Stimulated activated CD4-positive, alpha-beta T cell treated with anti-CD3 and anti-CD28 coated beads, Interleukin-1b, Interleukin-23, amount 100 ng/mL, for 24 hours (primary cell): ENCODE data around the gene TPK1.
"Not testable (repeated sequence)": the region's sequence is repeated elsewhere in the genome, so short reads cannot be mapped to it uniquely, and the experiment has no call there.

Experiments used
- DNase-seq, 4 experiments: peaks; one replicate each; pipeline ENCODE4 v3.0.0-alpha.2; 2020; ENCODE audit warnings: low read depth in 4 of 4, low spot score in 1 of 4

Gene TPK1

GRCh38 chr7:144780071-144780608 is 55.7 kb downstream of the TPK1 start:
- DNase-seq = no peak

- DNase-seq = not testable (repeated sequence)
Measured at GRCh38 chr7:144777889-144778288, 58.0 kb downstream of the TPK1 start.

- no peak for DNase-seq
Measured at GRCh38 chr7:144777005-144777839, 58.6 kb downstream of the TPK1 start.

GRCh38 chr7:144776447-144776846 is 59.4 kb downstream of the TPK1 start:
- DNase-seq = no peak

GRCh38 chr7:144775749-144776148 is 60.1 kb downstream of the TPK1 start:
- DNase-seq = no peak

GRCh38 chr7:144771927-144772326 is 63.9 kb downstream of the TPK1 start:
- DNase-seq = no peak

- no peak for DNase-seq
Measured at GRCh38 chr7:144771174-144771573, 64.7 kb downstream of the TPK1 start.

- DNase-seq = no peak
Measured at GRCh38 chr7:144769352-144769751, 66.5 kb downstream of the TPK1 start.

- no peak for DNase-seq
Measured at GRCh38 chr7:144768633-144769032, 67.2 kb downstream of the TPK1 start.

- no peak for DNase-seq
Measured at GRCh38 chr7:144763291-144763690, 72.6 kb downstream of the TPK1 start.

GRCh38 chr7:144762853-144763252 is 73.0 kb downstream of the TPK1 start:
- DNase-seq = no peak

- DNase-seq = no peak
Measured at GRCh38 chr7:144761493-144761892, 74.4 kb downstream of the TPK1 start.

GRCh38 chr7:144759653-144760052 is 76.2 kb downstream of the TPK1 start:
- DNase-seq = no peak

- no peak for DNase-seq
Measured at GRCh38 chr7:144747936-144748335, 87.9 kb downstream of the TPK1 start.

GRCh38 chr7:144738708-144739314 is 97.0 kb downstream of the TPK1 start:
- peak in 1 of 4 experiments; percentile 3 for DNase-seq

- no peak for DNase-seq
Measured at GRCh38 chr7:144738146-144738545, 97.7 kb downstream of the TPK1 start.

GRCh38 chr7:144736880-144737493 is 98.9 kb downstream of the TPK1 start:
- DNase-seq = no peak

- no peak for DNase-seq
Measured at GRCh38 chr7:144735505-144736276, 100.2 kb downstream of the TPK1 start.

- DNase-seq = no peak
Measured at GRCh38 chr7:144731661-144732351, 104.0 kb downstream of the TPK1 start.

GRCh38 chr7:144730224-144730623 is 105.6 kb downstream of the TPK1 start:
- no peak for DNase-seq

- DNase-seq = no peak
Measured at GRCh38 chr7:144729226-144729625, 106.6 kb downstream of the TPK1 start.
